Endodermal cell (in vitro differentiated cells): Measurements from ENCODE around the gene RAB40C. TPM values are rescaled to one million over a fixed set of nuclear protein-coding genes. Genes with fewer than 3 reads are reported as not detected.

ENCODE experiments used
- DNase-seq: peaks from one replicate; pipeline ENCODE4 v3.0.0-alpha.2; 2017
- H3K27ac ChIP-seq: 2 replicates; pipeline ENCODE4 v1.5.1; 2013; ENCODE audit warnings: mild to moderate bottlenecking, low read depth, low read length, moderate library complexity
- H3K27me3 ChIP-seq: 2 replicates; pipeline ENCODE4 v1.6.1; 2013; ENCODE audit warnings: mild to moderate bottlenecking, low read length, moderate library complexity; ENCODE audit not compliant: insufficient read depth, control insufficient read depth, poor library complexity, severe bottlenecking
- H3K36me3 ChIP-seq: 2 replicates; pipeline ENCODE4 v1.7.0; 2013; ENCODE audit warnings: mild to moderate bottlenecking, low read length, moderate library complexity; ENCODE audit not compliant: control insufficient read depth, insufficient read depth
- H3K4me1 ChIP-seq: one replicate; pipeline ENCODE4 v1.7.0; 2013; ENCODE audit warnings: low read length; ENCODE audit not compliant: control insufficient read depth, insufficient read depth
- H3K4me3 ChIP-seq: 2 replicates; pipeline ENCODE4 v1.5.1; 2013; ENCODE audit warnings: mild to moderate bottlenecking, low read length, moderate library complexity
- H3K9ac ChIP-seq: 2 replicates; pipeline ENCODE4 v1.6.1; 2013; ENCODE audit warnings: mild to moderate bottlenecking, low read length, moderate library complexity; ENCODE audit not compliant: poor library complexity, severe bottlenecking; ENCODE audit errors: extremely low read depth
- H3K9me3 ChIP-seq: 2 replicates; pipeline ENCODE4 v1.6.1; 2013; ENCODE audit warnings: mild to moderate bottlenecking, low read length, moderate library complexity; ENCODE audit not compliant: control insufficient read depth
- H3K27ac Mint-ChIP-seq: 2 replicates; pipeline ENCODE4 v1.8.0; 2020; ENCODE audit warnings: mixed read lengths
- H3K27me3 Mint-ChIP-seq: 2 replicates; pipeline ENCODE4 v1.8.0; 2021; ENCODE audit warnings: mild to moderate bottlenecking, mixed read lengths; ENCODE audit not compliant: insufficient read depth
- H3K36me3 Mint-ChIP-seq: 2 replicates; pipeline ENCODE4 v1.8.0; 2020; ENCODE audit warnings: low read depth, mixed read lengths
- H3K4me1 Mint-ChIP-seq: 2 replicates; pipeline ENCODE4 v1.8.0; 2020; ENCODE audit warnings: mixed read lengths
- H3K4me3 Mint-ChIP-seq: 2 replicates; pipeline ENCODE4 v1.8.0; 2020; ENCODE audit warnings: mild to moderate bottlenecking, moderate library complexity, mixed read lengths
- H3K9me3 Mint-ChIP-seq: 2 replicates; pipeline ENCODE4 v1.8.0; 2020; ENCODE audit warnings: mild to moderate bottlenecking, mixed read lengths
- CTCF ChIP-seq: fragments of 200-600 bp; sonication (generic); conservative IDR thresholded peaks from 2 replicates; pipeline ENCODE4 v1.5.0; 2021; ENCODE audit warnings: antibody characterized with exemption, mild to moderate bottlenecking
- WGBS, 2 experiments: methylation state at CpG; one replicate each; pipeline versions ENCODE4 v1.1.5 to v1.1.7; 2013; ENCODE audit warnings: missing lambda C conversion rate in 2 of 2, mixed read lengths in 1 of 2; ENCODE audit not compliant: insufficient coverage in 1 of 2, insufficient read length in 1 of 2; 5-methylcytosine and 5-hydroxymethylcytosine counted together
- total RNA-seq, 2 donors: library from RNA; stranded (reverse); fragmentation: NEBNext Ultra II Directional in 1 of 2; extraction: Animal tissue kit (Norgen Biotek cat#: 25700) in 1 of 2; gene quantifications; 2 replicates in 1 of 2; 3 replicates in 1 of 2; pipeline ENCODE4 v1.2.1, GENCODE V29; 2021

The RAB40C gene
- total RNA-seq, 2 donors from 2014 or later: 21.3 to 25.9 TPM

DNA sequence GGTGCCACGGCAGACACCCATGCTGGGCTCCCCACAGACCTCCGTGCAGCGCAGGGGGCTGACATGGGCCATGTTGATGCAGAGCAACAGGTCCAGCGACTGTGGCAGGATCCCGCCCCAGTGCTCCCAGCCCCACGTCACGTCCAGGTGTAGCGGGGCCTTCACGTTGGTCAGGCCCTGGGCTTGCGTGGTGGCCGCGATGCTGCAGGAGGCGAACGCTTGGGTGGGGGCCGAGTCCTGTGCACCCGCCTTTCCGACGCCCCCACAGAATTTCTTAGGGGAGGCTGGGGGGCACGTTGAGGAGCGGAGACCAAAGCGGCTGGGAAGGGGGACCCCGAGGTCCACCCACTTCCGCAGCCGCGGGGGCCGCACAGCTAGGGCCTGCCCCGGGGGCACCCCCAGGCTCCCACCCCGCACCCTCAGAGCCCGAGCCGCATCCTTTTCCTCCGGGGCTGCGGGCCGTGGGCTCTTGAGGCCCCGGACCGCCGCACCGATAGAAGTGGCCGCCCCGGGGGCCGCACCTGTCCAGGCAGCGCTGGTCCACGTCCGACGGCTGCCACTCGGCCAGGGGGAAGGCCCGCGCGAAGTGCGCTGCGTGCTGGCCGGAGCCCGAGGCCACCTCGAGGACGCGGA, 45.8 kb downstream of the RAB40C start:
- TF ChIP-seq CTCF: no peak
- Histone ChIP-seq H3K9ac (peak overlapping the region; percentile 28), H3K36me3 (no peaks in the 10 kb centered on the region), H3K27ac (no peak overlapping the region), H3K4me3 (peak overlapping the region; percentile 84), H3K27me3 (no peaks in the 10 kb centered on the region), H3K4me1 (no peaks in the 10 kb centered on the region), H3K9me3 (no peaks in the 10 kb centered on the region)
- WGBS, 2 experiments: 11 to 16% methylated on average over 35 to 55 of the region's 55 CpGs
- H3K4me3 Mint-ChIP-seq: peak overlapping the region; percentile 82
- DNase-seq: no peak
- no peaks in the 10 kb centered on the region for H3K4me1 Mint-ChIP-seq
- H3K27ac Mint-ChIP-seq: no peak overlapping the region
- H3K36me3 Mint-ChIP-seq: no peaks in the 10 kb centered on the region
- H3K9me3 Mint-ChIP-seq: no peaks in the 10 kb centered on the region
- H3K27me3 Mint-ChIP-seq: no peaks in the 10 kb centered on the region

DNA sequence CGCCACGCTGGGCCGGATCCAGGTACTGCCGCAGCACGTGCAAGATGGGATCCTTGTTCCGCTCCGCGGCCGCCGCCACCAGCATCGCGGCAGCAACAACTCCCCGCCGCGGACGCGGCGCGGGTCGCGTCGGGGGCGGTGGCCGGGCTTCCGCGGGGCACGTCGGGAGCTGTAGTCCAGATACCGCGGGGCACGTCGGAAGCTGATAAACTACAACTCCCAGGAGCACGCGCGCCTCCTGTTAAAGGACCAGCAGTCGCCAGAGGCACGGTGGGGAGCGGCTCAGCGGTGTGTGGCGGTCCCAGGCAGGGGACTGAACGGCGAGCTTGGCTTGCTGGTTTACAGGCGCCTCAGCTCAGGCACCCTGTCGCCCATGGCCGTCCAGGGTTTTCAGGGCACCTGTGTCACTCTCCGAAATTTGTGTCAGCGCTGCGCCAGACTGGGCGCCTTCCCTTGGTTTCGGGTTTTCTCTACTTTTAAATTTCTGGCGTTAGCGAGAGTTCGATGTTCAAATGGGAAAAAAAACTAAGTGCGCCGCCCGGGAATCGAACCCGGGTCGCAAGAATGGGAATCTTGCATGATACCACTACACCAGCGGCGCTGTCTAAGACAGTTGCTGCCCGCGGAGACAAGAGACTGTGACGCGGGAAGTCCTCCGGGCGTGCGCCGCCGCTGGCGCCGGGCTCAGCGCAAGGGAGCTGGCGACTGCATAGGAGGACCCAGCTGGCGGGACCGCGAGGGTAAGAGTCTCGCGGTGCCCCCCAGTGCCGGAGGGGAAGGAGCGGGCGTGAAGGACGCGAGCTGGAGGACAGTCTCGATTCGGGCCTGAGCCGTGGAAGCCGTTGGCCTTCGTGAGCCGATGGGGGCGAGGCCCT, 46.6 kb downstream of the RAB40C start, which contains the start of gene METTL26:
METTL26 (minus strand) TSS at position 100 of the 875 bp plus-strand sequence; CDS start at position 85, 15 bp downstream.
- Histone ChIP-seq H3K27ac (peak within 1 kb of the TSS; percentile 27), H3K4me1 (no peaks in the 10 kb centered on the region), H3K36me3 (no peaks in the 10 kb centered on the region), H3K9ac (peak within 1 kb of the TSS; percentile 28), H3K9me3 (no peaks in the 10 kb centered on the region), H3K4me3 (peak within 1 kb of the TSS; percentile 84), H3K27me3 (no peaks in the 10 kb centered on the region)
- WGBS, 2 experiments: 0% methylated on average over 35 to 91 of the region's 91 CpGs
- H3K27ac Mint-ChIP-seq: peak within 1 kb of the TSS; percentile 96
- peak within 1 kb of the TSS; percentile 82 for H3K4me3 Mint-ChIP-seq
- TF ChIP-seq CTCF: peak; percentile 12
- H3K4me1 Mint-ChIP-seq: no peaks in the 10 kb centered on the region
- DNase-seq: peak; percentile 98
- no peaks in the 10 kb centered on the region for H3K27me3 Mint-ChIP-seq
- no peaks in the 10 kb centered on the region for H3K9me3 Mint-ChIP-seq
- no peaks in the 10 kb centered on the region for H3K36me3 Mint-ChIP-seq

DNA sequence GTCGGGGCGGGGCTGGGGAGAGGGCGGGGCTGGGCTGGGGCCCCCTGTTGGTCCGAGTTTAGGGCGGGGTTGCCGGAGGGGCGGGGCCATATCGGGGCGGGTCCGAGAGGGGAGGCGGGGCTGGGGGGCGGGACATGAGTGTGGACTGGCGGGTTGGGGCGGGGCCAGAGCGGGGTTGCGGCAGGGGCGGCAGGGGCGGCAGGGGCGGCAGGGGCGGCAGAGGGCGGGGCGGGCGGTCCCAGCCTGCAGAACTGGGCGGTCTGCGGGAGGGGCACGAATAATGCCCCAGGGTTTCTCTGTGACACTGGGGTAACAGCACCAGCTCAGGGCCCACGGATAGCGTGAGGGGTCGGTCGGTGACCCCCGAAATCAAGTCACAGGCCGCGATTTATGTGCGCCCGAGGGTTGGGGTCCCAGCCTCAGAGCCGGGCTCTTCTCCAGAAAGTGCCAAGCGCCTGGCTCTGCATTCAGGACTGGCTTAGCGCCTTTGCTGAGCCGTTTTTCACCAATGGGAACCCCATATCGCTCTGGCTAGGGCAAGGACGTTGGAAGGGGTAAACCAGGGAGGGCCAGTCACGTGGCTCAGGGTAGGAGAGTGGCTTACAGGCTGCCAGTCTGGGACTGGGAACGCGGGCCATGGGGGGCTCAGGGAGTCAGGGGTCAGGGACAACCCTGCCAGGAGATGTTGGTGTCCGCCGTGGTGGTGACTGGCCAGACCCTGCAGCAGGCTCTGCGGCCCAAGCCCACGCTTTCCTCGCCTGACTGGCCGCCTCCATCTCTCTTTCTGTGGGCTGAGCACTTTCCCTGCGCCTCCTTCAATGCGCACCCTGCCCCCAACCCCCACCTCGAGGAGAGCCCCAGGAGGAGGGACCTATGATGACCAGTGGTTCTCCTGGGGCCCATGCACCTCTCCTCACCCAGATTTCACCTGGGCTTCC, 47.5 kb downstream of the RAB40C start:
- Histone ChIP-seq H3K4me3 (peak overlapping the region; percentile 84), H3K4me1 (no peaks in the 10 kb centered on the region), H3K27me3 (no peaks in the 10 kb centered on the region), H3K9ac (no peak overlapping the region), H3K9me3 (no peaks in the 10 kb centered on the region), H3K27ac (peak overlapping the region; percentile 27), H3K36me3 (no peaks in the 10 kb centered on the region)
- Mint-ChIP-seq H3K36me3 (no peaks in the 10 kb centered on the region), H3K27ac (peak overlapping the region; percentile 96), H3K4me1 (no peaks in the 10 kb centered on the region), H3K27me3 (no peaks in the 10 kb centered on the region), H3K9me3 (no peaks in the 10 kb centered on the region), H3K4me3 (peak overlapping the region; percentile 82)
- WGBS, 2 experiments: 29 to 53% methylated on average over 20 to 52 of the region's 53 CpGs
- no peak for TF ChIP-seq CTCF
- DNase-seq: peak; percentile 97
